ENCODE measurements around the gene SLC37A4.

- no peak for TF ChIP-seq CTCF (IDR thresholded peaks at IDR 0.05)
- no peak for TF ChIP-seq EP300 (IDR thresholded peaks at IDR 0.05)
- no peak for TF ChIP-seq MAX (IDR thresholded peaks at IDR 0.05)
- no peak for TF ChIP-seq CHD4 (IDR thresholded peaks at IDR 0.05; ENCODE audit: borderline replicate concordance)
- TF ChIP-seq SMC3 (IDR thresholded peaks at IDR 0.05) = no peak
- no peak for TF ChIP-seq PHF8 (IDR thresholded peaks at IDR 0.05; ENCODE audit: borderline replicate concordance, low read depth)
Measured at GRCh38 chr11:119025978-119026766, 4.5 kb downstream of the SLC37A4 start.

All from A549 (cell line).